Effector memory CD4-positive, alpha-beta T cell (primary cell): ENCODE data around the gene RFT1.

Experiments used
- DNase-seq, 3 donors: peaks; one replicate each; pipeline ENCODE4 v3.0.0-alpha.2; 2020
- H3K27ac ChIP-seq: 2 replicates; pipeline ENCODE4 v1.7.0; 2013; ENCODE audit warnings: mild to moderate bottlenecking, low read length, moderate library complexity; ENCODE audit not compliant: insufficient read depth, poor library complexity, severe bottlenecking
- H3K27me3 ChIP-seq: replicated peaks from 2 replicates; pipeline ENCODE4 v1.7.0; 2013; ENCODE audit warnings: mild to moderate bottlenecking, low read length; ENCODE audit not compliant: insufficient read depth, control insufficient read depth, poor library complexity, severe bottlenecking
- H3K36me3 ChIP-seq: 2 replicates; pipeline ENCODE4 v1.7.0; 2013; ENCODE audit warnings: mild to moderate bottlenecking, low read length, moderate library complexity; ENCODE audit not compliant: control insufficient read depth, insufficient read depth
- H3K4me1 ChIP-seq: 2 replicates; pipeline ENCODE4 v1.7.0; 2013; ENCODE audit warnings: low read length, mild to moderate bottlenecking; ENCODE audit not compliant: control insufficient read depth, insufficient read depth, poor library complexity, severe bottlenecking
- H3K4me3 ChIP-seq: 2 replicates; pipeline ENCODE4 v1.7.0; 2013; ENCODE audit warnings: low read length, low read depth, mild to moderate bottlenecking; ENCODE audit not compliant: insufficient read depth, poor library complexity, severe bottlenecking
- H3K9me3 ChIP-seq: 2 replicates; pipeline ENCODE4 v1.7.0; 2013; ENCODE audit warnings: mild to moderate bottlenecking, low read length, moderate library complexity; ENCODE audit not compliant: control insufficient read depth
- total RNA-seq, 3 donors: gene quantifications; one replicate each; lab custom pipeline; 2026; lab: John Stamatoyannopoulos, UW

Gene RFT1
- total RNA-seq, result 16.1 to 22.5 (median 20.9) reads per million in 3 donors

- Histone ChIP-seq H3K9me3 (no peaks in the 10 kb centered on the region), H3K4me1 (peaks cover 16% of the 10 kb centered on the region), H3K36me3 (peaks cover 2% of the 10 kb centered on the region), H3K27ac (peak within 1 kb of the TSS; percentile 95), H3K4me3 (peak within 1 kb of the TSS; percentile 90), H3K27me3 (no peaks in the 10 kb centered on the region)
- DNase-seq, result peak; percentile 94 to 97 (median 96)
These were observed at the start of gene RFT1 for GRCh38 chr3:53130179-53131061. RFT1 (minus strand) TSS chr3:53130435; CDS start chr3:53130400, 35 bp downstream.

DNA sequence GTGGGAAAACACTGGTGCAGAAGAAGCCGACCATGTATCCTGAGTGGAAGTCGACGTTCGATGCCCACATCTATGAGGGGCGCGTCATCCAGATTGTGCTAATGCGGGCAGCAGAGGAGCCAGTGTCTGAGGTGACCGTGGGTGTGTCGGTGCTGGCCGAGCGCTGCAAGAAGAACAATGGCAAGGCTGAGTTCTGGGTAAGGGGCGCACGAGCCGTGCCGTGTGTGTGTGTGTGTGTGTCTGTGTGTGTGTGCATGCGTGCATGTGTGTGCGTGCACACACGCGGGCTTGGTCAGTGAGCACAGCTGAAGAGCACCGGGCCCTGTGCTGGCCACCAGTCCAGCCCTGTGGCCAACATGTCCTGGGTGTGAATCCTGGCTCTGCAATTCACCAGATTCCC lies 49.3 kb upstream of the RFT1 start:
- no peaks in the 10 kb centered on the region for H3K4me1 ChIP-seq
- H3K4me3 ChIP-seq, result no peak overlapping the region
- H3K27me3 ChIP-seq, result no peaks in the 10 kb centered on the region
- H3K9me3 ChIP-seq, result no peaks in the 10 kb centered on the region
- no peak for DNase-seq
- no peak overlapping the region for H3K27ac ChIP-seq
- H3K36me3 ChIP-seq, result peaks cover 52% of the 10 kb centered on the region

DNA sequence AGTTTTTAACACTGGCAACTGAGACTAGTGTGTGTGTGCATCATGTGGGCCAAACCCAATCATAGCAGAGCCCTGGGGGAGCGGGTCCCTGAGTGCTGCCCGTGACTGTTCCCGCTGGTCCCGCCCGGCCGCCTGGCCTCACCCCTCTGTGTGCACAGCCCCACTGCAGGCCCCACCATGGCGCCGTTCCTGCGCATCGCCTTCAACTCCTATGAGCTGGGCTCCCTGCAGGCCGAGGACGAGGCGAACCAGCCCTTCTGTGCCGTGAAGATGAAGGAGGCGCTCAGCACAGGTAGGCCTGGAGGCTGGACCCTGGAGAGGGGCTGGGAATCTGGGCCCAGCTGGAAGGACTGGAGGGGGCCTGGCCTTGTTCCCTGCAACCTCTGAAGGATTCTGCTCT lies 48.0 kb upstream of the RFT1 start:
- Histone ChIP-seq H3K27ac (no peak overlapping the region), H3K36me3 (peaks cover 46% of the 10 kb centered on the region), H3K9me3 (no peaks in the 10 kb centered on the region), H3K4me1 (no peaks in the 10 kb centered on the region), H3K4me3 (no peak overlapping the region), H3K27me3 (no peaks in the 10 kb centered on the region)
- DNase-seq, result no peak

- H3K4me3 ChIP-seq, result no peak overlapping the region
- no peaks in the 10 kb centered on the region for H3K27me3 ChIP-seq
- H3K4me1 ChIP-seq, result no peaks in the 10 kb centered on the region
- no peaks in the 10 kb centered on the region for H3K9me3 ChIP-seq
- H3K36me3 ChIP-seq, result peaks cover 27% of the 10 kb centered on the region
- no peak overlapping the region for H3K27ac ChIP-seq
- no peak for DNase-seq
These were observed 45.6 kb upstream of the RFT1 start for GRCh38 chr3:53175613-53176540.

DNA sequence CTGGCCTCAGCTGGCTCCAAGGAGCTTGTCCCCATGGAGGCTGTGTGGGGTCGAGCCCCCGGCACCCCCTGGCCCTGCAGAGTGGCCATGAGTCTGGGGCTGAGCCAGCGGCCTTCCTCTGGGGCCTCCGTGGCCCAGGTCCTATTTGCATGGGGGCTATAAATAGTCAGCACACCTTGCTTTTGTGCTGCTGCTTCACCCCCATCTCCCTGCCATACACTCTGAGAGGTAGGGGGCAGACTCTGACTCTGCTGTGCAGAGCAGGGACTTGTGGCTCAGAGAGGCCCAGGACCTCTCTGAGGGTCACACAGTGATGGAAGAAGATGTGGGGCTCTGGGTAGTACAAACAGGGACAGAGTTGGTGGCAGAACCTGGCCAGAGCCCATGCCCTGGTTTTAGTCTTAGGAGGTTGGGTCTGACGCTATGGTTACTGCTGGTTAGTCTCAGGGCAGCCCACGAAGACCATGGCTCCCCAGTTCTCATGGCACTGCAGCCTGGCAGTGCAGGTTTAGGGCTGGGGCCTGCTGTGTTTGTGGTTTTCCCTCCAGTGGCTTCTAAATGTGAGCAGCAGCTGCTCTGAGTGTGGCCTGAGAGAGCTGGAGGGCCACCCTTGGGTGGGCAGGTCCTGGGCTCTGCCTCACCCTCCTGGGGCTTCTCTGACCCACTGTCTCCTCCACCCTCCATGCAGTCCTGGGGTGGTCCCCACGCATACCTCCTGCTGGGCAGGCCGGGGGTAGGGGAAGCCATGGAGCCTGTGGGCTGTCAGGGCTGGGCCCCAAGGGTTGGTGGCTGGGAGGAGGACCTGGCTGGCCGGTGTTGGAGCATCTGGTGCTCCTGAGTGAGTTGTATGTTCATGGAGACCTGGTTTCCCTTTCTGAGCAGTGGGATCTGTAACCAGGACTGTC lies 44.4 kb upstream of the RFT1 start:
- peaks cover 14% of the 10 kb centered on the region for H3K36me3 ChIP-seq
- H3K9me3 ChIP-seq, result no peaks in the 10 kb centered on the region
- H3K4me1 ChIP-seq, result no peaks in the 10 kb centered on the region
- no peak for DNase-seq
- H3K27me3 ChIP-seq, result no peaks in the 10 kb centered on the region
- H3K27ac ChIP-seq, result no peak overlapping the region
- H3K4me3 ChIP-seq, result no peak overlapping the region

- DNase-seq, result no peak
- Histone ChIP-seq H3K4me3 (no peak overlapping the region), H3K36me3 (no peaks in the 10 kb centered on the region), H3K27ac (no peak overlapping the region), H3K27me3 (no peaks in the 10 kb centered on the region), H3K9me3 (no peaks in the 10 kb centered on the region), H3K4me1 (no peaks in the 10 kb centered on the region)
These were observed 42.9 kb upstream of the RFT1 start for GRCh38 chr3:53173107-53173506.

DNA sequence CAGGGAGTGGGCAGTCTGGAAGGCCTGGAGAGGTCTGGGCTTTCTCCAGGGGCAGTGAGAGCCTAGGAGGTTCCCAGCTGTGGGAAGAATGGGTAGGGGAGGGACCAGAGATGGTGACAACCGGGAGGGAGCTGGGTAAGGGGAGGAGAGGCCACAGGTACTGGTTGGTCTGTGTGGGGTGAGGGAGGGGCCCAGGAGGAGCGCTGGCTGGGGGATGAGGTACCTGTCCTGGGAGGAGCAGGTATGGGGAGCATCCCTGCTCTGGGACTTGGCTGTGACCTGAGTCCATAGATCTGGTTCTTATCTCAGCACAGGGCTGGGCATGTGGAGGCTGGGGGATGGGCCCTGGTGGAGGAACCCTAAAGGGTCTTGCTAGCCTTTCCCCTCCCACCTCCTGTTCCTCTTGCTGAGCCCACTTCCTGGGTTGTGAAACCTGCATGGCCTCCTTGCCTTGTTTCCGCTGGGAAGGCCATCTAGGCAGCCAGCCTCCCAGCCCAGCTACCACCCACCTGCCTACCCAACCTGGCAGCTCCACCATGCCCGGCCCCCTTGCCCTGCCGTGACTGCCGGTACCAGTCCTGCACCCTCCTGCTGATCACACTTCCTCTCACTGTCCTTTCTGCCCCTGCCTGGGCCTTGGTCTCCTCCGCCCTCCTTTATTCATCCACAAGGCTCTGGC lies 41.7 kb upstream of the RFT1 start:
- Histone ChIP-seq H3K27me3 (no peaks in the 10 kb centered on the region), H3K9me3 (no peaks in the 10 kb centered on the region), H3K27ac (no peak overlapping the region), H3K4me3 (no peak overlapping the region), H3K36me3 (no peaks in the 10 kb centered on the region), H3K4me1 (no peaks in the 10 kb centered on the region)
- no peak for DNase-seq

DNA sequence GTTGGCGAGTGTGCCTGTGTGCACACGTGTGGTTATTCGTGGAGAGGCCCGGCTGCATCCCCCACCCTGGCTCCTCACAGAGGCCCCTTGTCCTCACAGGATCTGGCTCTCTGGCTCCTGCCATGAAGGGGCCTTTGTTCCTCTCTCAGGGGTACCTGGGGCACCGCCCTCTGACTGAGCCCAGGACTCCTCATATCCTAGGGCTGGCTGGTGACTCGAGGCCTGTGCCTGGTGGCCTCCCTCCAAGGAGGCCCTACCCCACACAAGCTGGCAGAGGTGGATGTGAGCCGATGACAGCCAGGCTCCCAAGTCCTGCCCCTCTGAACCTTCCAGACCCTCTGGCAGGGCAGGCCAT lies 40.8 kb upstream of the RFT1 start:
- Histone ChIP-seq H3K36me3 (no peaks in the 10 kb centered on the region), H3K27me3 (no peaks in the 10 kb centered on the region), H3K4me3 (no peak overlapping the region), H3K27ac (no peak overlapping the region), H3K9me3 (no peaks in the 10 kb centered on the region), H3K4me1 (peaks cover 2% of the 10 kb centered on the region)
- no peak for DNase-seq
